WERI-Rb-1 (cell line): ENCODE measurements around the gene S1PR1.

ENCODE experiments used
- DNase-seq: peaks from one replicate; pipeline ENCODE4 v3.0.0-alpha.2; 2020
- H3K27ac ChIP-seq: fragments of 250-450 bp; sonication (Bioruptor Pico); 2 replicates; pipeline ENCODE4 v1.5.1; 2020; ENCODE audit warnings: mild to moderate bottlenecking, moderate library complexity
- H3K27me3 ChIP-seq: fragments of 250-450 bp; sonication (Bioruptor Pico); 2 replicates; pipeline ENCODE4 v1.5.1; 2021; ENCODE audit warnings: mild to moderate bottlenecking, low read depth, moderate library complexity; ENCODE audit not compliant: insufficient read depth, severe bottlenecking
- H3K36me3 ChIP-seq: fragments of 250-450 bp; sonication (Bioruptor Pico); 2 replicates; pipeline ENCODE4 v1.5.1; 2020; ENCODE audit warnings: mild to moderate bottlenecking, moderate library complexity
- H3K4me3 ChIP-seq: 2 replicates; pipeline ENCODE4 v1.5.1; 2011; ENCODE audit warnings: low read depth, mild to moderate bottlenecking, control low read depth, low read length
- H3K9me3 ChIP-seq: fragments of 250-450 bp; sonication (Bioruptor Pico); 2 replicates; pipeline ENCODE4 v1.5.1; 2021; ENCODE audit warnings: mild to moderate bottlenecking, moderate library complexity; ENCODE audit not compliant: severe bottlenecking
- CTCF ChIP-seq: IDR thresholded peaks from 2 replicates; pipeline ENCODE4 v1.5.1; 2011; ENCODE audit warnings: low read depth, mild to moderate bottlenecking, control low read depth, inconsistent platforms, low read length

Gene S1PR1

GRCh38 chr1:101238031-101238628 lies 1.3 kb downstream of the S1PR1 start:
- Histone ChIP-seq H3K36me3 (no peaks in the 10 kb centered on the region), H3K9me3 (no peaks in the 10 kb centered on the region), H3K4me3 (no peak overlapping the region), H3K27ac (no peak overlapping the region), H3K27me3 (peaks cover 64% of the 10 kb centered on the region)
- no peak for DNase-seq
- TF ChIP-seq CTCF: no peak

GRCh38 chr1:101238681-101239094 lies 1.9 kb downstream of the S1PR1 start:
- no peaks in the 10 kb centered on the region for H3K36me3 ChIP-seq
- H3K9me3 ChIP-seq: no peaks in the 10 kb centered on the region
- H3K27ac ChIP-seq: no peak overlapping the region
- H3K27me3 ChIP-seq: peaks cover 64% of the 10 kb centered on the region
- DNase-seq: peak; percentile 81
- no peak overlapping the region for H3K4me3 ChIP-seq
- TF ChIP-seq CTCF: peak; percentile 94

- no peak for DNase-seq
- Histone ChIP-seq H3K27ac (no peak overlapping the region), H3K27me3 (peaks cover 60% of the 10 kb centered on the region), H3K4me3 (no peak overlapping the region), H3K36me3 (no peaks in the 10 kb centered on the region), H3K9me3 (no peaks in the 10 kb centered on the region)
- TF ChIP-seq CTCF: no peak
These were observed 2.5 kb downstream of the S1PR1 start for GRCh38 chr1:101239095-101240040.

GRCh38 chr1:101240041-101240430 lies 3.2 kb downstream of the S1PR1 start:
- TF ChIP-seq CTCF: no peak
- Histone ChIP-seq H3K27ac (no peak overlapping the region), H3K36me3 (no peaks in the 10 kb centered on the region), H3K27me3 (peaks cover 55% of the 10 kb centered on the region), H3K4me3 (no peak overlapping the region), H3K9me3 (no peaks in the 10 kb centered on the region)
- DNase-seq: no peak

- H3K4me3 ChIP-seq: no peak overlapping the region
- peaks cover 50% of the 10 kb centered on the region for H3K27me3 ChIP-seq
- H3K9me3 ChIP-seq: no peaks in the 10 kb centered on the region
- no peak for TF ChIP-seq CTCF
- H3K36me3 ChIP-seq: no peaks in the 10 kb centered on the region
- no peak for DNase-seq
- H3K27ac ChIP-seq: no peak overlapping the region
These were observed 4.8 kb downstream of the S1PR1 start for GRCh38 chr1:101241485-101242225.
